H1 (cell line): ENCODE measurements around the gene RNU2-1. TPM values are rescaled to one million over a fixed set of nuclear protein-coding genes. Genes with fewer than 3 reads are reported as not detected.
"Not testable (repeated sequence)": the region's sequence is repeated elsewhere in the genome, so short reads cannot be mapped to it uniquely, and the experiment has no call there.

Experiments used
- CTCF ChIA-PET: fragments of 300-600 bp; sonication (Branson Sonifier 250); formaldehyde crosslinking; loops from one replicate; lab custom pipeline; 2021; ENCODE audit not compliant: partially characterized antibody; lab: Charles Lee
- POLR2A ChIA-PET: fragments of 300-600 bp; sonication (Branson Sonifier 250); formaldehyde crosslinking; loops from one replicate; lab custom pipeline; 2021; ENCODE audit warnings: inconsistent platforms; ENCODE audit not compliant: partially characterized antibody; lab: Charles Lee
- DNase-seq, 2 experiments: peaks; one replicate each; pipeline versions ENCODE4 v3.0.0 to v3.0.0-alpha.2; 2010 to 2022; ENCODE audit warnings: low spot score in 2 of 2, low read depth in 1 of 2, mixed read lengths in 1 of 2
- FAIRE-seq: peaks from 2 replicates; lab custom pipeline; 2011; peaks lifted over from hg19 to GRCh38; lab: Jason Lieb, UNC
- H2AFZ ChIP-seq: 2 replicates; pipeline ENCODE4 v1.8.1; 2012; ENCODE audit warnings: low read length, inconsistent platforms
- H2AK5ac ChIP-seq: 2 replicates; pipeline ENCODE4 v1.6.1; 2013; ENCODE audit warnings: low read depth, low read length
- H2BK120ac ChIP-seq: replicated peaks from 2 replicates; pipeline ENCODE3; 2013; ENCODE audit warnings: low read depth, low read length, inconsistent platforms
- H2BK12ac ChIP-seq: 2 replicates; pipeline ENCODE4 v1.6.1; 2013; ENCODE audit warnings: low read depth, low read length
- H2BK15ac ChIP-seq: 2 replicates; pipeline ENCODE4 v1.6.1; 2013; ENCODE audit warnings: low read length
- H2BK20ac ChIP-seq: 2 replicates; pipeline ENCODE4 v1.6.1; 2013; ENCODE audit warnings: low read length
- H2BK5ac ChIP-seq: 2 replicates; pipeline ENCODE4 v1.6.1; 2013; ENCODE audit warnings: low read depth, low read length
- H3K14ac ChIP-seq: 2 replicates; pipeline ENCODE4 v1.6.1; 2013; ENCODE audit warnings: inconsistent platforms; ENCODE audit not compliant: insufficient read length
- H3K18ac ChIP-seq: 2 replicates; pipeline ENCODE4 v1.6.1; 2013; ENCODE audit warnings: low read length; ENCODE audit errors: extremely low read depth
- H3K23ac ChIP-seq: 2 replicates; pipeline ENCODE4 v1.6.1; 2013; ENCODE audit warnings: inconsistent platforms; ENCODE audit not compliant: insufficient read length
- H3K23me2 ChIP-seq: 2 replicates; pipeline ENCODE4 v1.6.1; 2013; ENCODE audit warnings: low read depth, low read length
- H3K27ac ChIP-seq: 2 replicates; pipeline ENCODE4 v1.6.1; 2011; ENCODE audit warnings: low read depth, low read length, inconsistent platforms
- H3K27me3 ChIP-seq, 4 experiments: replicated peaks in 1 of 4; 1 replicate in 1 of 4; 2 replicates in 3 of 4; pipeline versions ENCODE4 v1.6.1 to v1.8.1; 2011 to 2013; ENCODE audit warnings: low read length in 3 of 4, mild to moderate bottlenecking in 3 of 4, inconsistent platforms in 2 of 4, mixed read lengths in 2 of 4, moderate library complexity in 1 of 4; ENCODE audit not compliant: control insufficient read depth in 3 of 4, insufficient read depth in 3 of 4; ENCODE audit errors: extremely low read depth in 1 of 4
- H3K36me3 ChIP-seq, 4 experiments: 2 replicates each; pipeline versions ENCODE4 v1.6.1 to v1.8.1; 2011 to 2013; ENCODE audit warnings: mild to moderate bottlenecking in 4 of 4, low read length in 3 of 4, moderate library complexity in 2 of 4, control low read depth in 1 of 4, inconsistent platforms in 1 of 4; ENCODE audit not compliant: insufficient read depth in 4 of 4, control insufficient read depth in 2 of 4
- H3K4ac ChIP-seq: replicated peaks from 2 replicates; pipeline ENCODE3; 2013; ENCODE audit warnings: low read length, low read depth, mixed read lengths, inconsistent platforms; ENCODE audit not compliant: insufficient read length
- H3K4me1 ChIP-seq, 4 experiments: replicated peaks in 1 of 4; 1 replicate in 1 of 4; 2 replicates in 3 of 4; pipeline versions ENCODE4 v1.6.1 to v1.8.1; 2011 to 2013; ENCODE audit warnings: low read length in 3 of 4, inconsistent platforms in 2 of 4, mixed read lengths in 1 of 4; ENCODE audit not compliant: insufficient read depth in 4 of 4, control insufficient read depth in 3 of 4
- H3K4me2 ChIP-seq, 2 experiments: 2 replicates each; pipeline versions ENCODE4 v1.6.1 to v1.8.1; 2011 to 2013; ENCODE audit warnings: low read depth in 2 of 2, low read length in 2 of 2, control low read depth in 1 of 2, inconsistent platforms in 1 of 2, mild to moderate bottlenecking in 1 of 2; ENCODE audit not compliant: insufficient read depth in 1 of 2
- H3K4me3 ChIP-seq, 4 experiments: fragments of 200-600, 300-600 bp in 1 of 4; sonication (generic), shearing (Covaris generic), sonication (Bioruptor Twin) in 1 of 4; 2 replicates each; pipeline versions ENCODE4 v1.5.1 to v1.8.1; 2011 to 2016; ENCODE audit warnings: low read length in 4 of 4, low read depth in 3 of 4, control low read depth in 2 of 4, inconsistent platforms in 2 of 4, mild to moderate bottlenecking in 2 of 4, mixed read lengths in 1 of 4, moderate library complexity in 1 of 4; ENCODE audit not compliant: insufficient read depth in 2 of 4; ENCODE audit errors: extremely low read depth in 1 of 4
- H3K56ac ChIP-seq: replicated peaks from 2 replicates; pipeline ENCODE3; 2013; ENCODE audit warnings: low read depth, mild to moderate bottlenecking, mixed read lengths, low read length, inconsistent platforms; ENCODE audit not compliant: insufficient read length
- H3K79me1 ChIP-seq: 2 replicates; pipeline ENCODE4 v1.6.1; 2013; ENCODE audit warnings: low read depth, low read length, control low read depth
- H3K79me2 ChIP-seq, 2 experiments: 2 replicates each; pipeline versions ENCODE4 v1.6.1 to v1.8.1; 2012 to 2013; ENCODE audit warnings: low read length in 2 of 2, mild to moderate bottlenecking in 2 of 2, inconsistent platforms in 1 of 2; ENCODE audit not compliant: insufficient read depth in 2 of 2, control insufficient read depth in 1 of 2
- H3K9ac ChIP-seq, 4 experiments: replicated peaks in 1 of 4; 1 replicate in 1 of 4; 2 replicates in 3 of 4; pipeline versions ENCODE4 v1.6.1 to v1.8.1; 2011 to 2013; ENCODE audit warnings: low read depth in 3 of 4, low read length in 3 of 4, control low read depth in 2 of 4, mild to moderate bottlenecking in 2 of 4, moderate library complexity in 2 of 4, inconsistent platforms in 1 of 4; ENCODE audit errors: extremely low read depth in 1 of 4
- H3K9me3 ChIP-seq, 2 experiments: 2 replicates each; pipeline versions ENCODE4 v1.6.1 to v1.8.1; 2012 to 2013; ENCODE audit warnings: mild to moderate bottlenecking in 2 of 2, moderate library complexity in 2 of 2, control low read depth in 1 of 2, inconsistent platforms in 1 of 2, low read depth in 1 of 2, low read length in 1 of 2, mixed read lengths in 1 of 2; ENCODE audit not compliant: insufficient read depth in 2 of 2
- H4K20me1 ChIP-seq, 2 experiments: replicated peaks in 1 of 2; 2 replicates each; pipeline versions ENCODE3 to v1.8.1; 2011 to 2013; ENCODE audit warnings: inconsistent platforms in 2 of 2, low read length in 2 of 2, mild to moderate bottlenecking in 1 of 2; ENCODE audit not compliant: insufficient read depth in 2 of 2, control insufficient read depth in 1 of 2
- H4K5ac ChIP-seq: 2 replicates; pipeline ENCODE4 v1.6.1; 2013; ENCODE audit warnings: low read length, low read depth, mixed read lengths, inconsistent platforms; ENCODE audit not compliant: insufficient read length
- H4K8ac ChIP-seq: 2 replicates; pipeline ENCODE4 v1.8.0; 2013; ENCODE audit warnings: mild to moderate bottlenecking, moderate library complexity, low read length, inconsistent platforms; ENCODE audit not compliant: insufficient read depth; ENCODE audit errors: extremely low read depth
- H4K91ac ChIP-seq: replicated peaks from 2 replicates; pipeline ENCODE3; 2013; ENCODE audit warnings: low read length, mixed read lengths, inconsistent platforms; ENCODE audit not compliant: insufficient read length
- WGBS, 2 experiments: shearing (Covaris generic) in 1 of 2; methylation state at CpG; one replicate each; pipeline versions ENCODE4 v1.1.6 to v1.1.7; 2013 to 2015; ENCODE audit warnings: low lambda C conversion rate in 2 of 2, mixed read lengths in 2 of 2, inconsistent platforms in 1 of 2, low coverage in 1 of 2, missing lambda C conversion rate in 1 of 2; ENCODE audit not compliant: insufficient replicate concordance in 2 of 2, insufficient coverage in 1 of 2, insufficient read length in 1 of 2; ENCODE audit errors: extremely low coverage in 1 of 2, missing lambda C conversion rate in 1 of 2; 5-methylcytosine and 5-hydroxymethylcytosine counted together
- polyA plus RNA-seq, 7 experiments: library from polyadenylated mRNA; depleted of rRNA in 3 of 7; stranded (reverse) in 5 of 7; unstranded in 2 of 7; fragments of >200 nt in 5 of 7; fragments of 200-250 nt in 2 of 7; gene quantifications; 1 replicate in 5 of 7; 2 replicates in 1 of 7; 4 replicates in 1 of 7; pipeline versions ENCODE4 v1.2.1 to v1.2.3, GENCODE V29; 2011 to 2013; ENCODE audit warnings: missing spikeins in 2 of 7, mixed read lengths in 2 of 7
- total RNA-seq: library from RNA; stranded (reverse); fragmentation: NEBNext Ultra II Directional; extraction: Animal tissue kit (Norgen Biotek cat#: 25700); gene quantifications from 2 replicates; pipeline ENCODE4 v1.2.1, GENCODE V29; 2021

Gene RNU2-1
- total and polyA plus RNA-seq, 2 of the 8 experiments (the other 6 are each of a cell fraction or from before 2014, with no cell fraction given): 2,508 TPM; not detected in 1

GRCh38 chr17:43203013-43203412 lies 30.8 kb downstream of the RNU2-1 start:
- POLR2A ChIA-PET: interaction anchor here (0.7 to 1.9 kb wide), 4 partner anchors 9 to 113 kb away, joined by 3 to 8 read pairs (median 4); partner anchors contain the start of gene TMEM106A
- WGBS, 2 experiments: 100% methylated on average over 3 of the region's 3 CpGs; no CpG with 5 or more reads in 1 of the 2 experiments
- not testable (repeated sequence) for FAIRE-seq

More at GRCh38 chr17:43203013-43203412, 30.8 kb downstream of the RNU2-1 start:
- not testable (repeated sequence) for H3K4me2 ChIP-seq, H3K4ac ChIP-seq, H2AFZ ChIP-seq, H3K18ac ChIP-seq, H2BK20ac ChIP-seq, H3K23me2 ChIP-seq, DNase-seq, H2BK12ac ChIP-seq, H3K56ac ChIP-seq, H3K4me3 ChIP-seq, H3K14ac ChIP-seq, H3K27ac ChIP-seq, H3K9ac ChIP-seq, H3K79me2 ChIP-seq, H4K20me1 ChIP-seq, H3K23ac ChIP-seq, H3K4me1 ChIP-seq, H4K8ac ChIP-seq, H2BK5ac ChIP-seq, H2BK15ac ChIP-seq, H3K79me1 ChIP-seq, H3K9me3 ChIP-seq, H2AK5ac ChIP-seq, H4K91ac ChIP-seq, H4K5ac ChIP-seq, H3K27me3 ChIP-seq, H2BK120ac ChIP-seq
- H3K36me3 ChIP-seq: peaks cover 6 to 34% (median 17%) of the 10 kb centered on the region in 4 experiments; a peak in 5 of 8 replicates
- CTCF ChIA-PET: interaction anchor here (0.6 to 1.4 kb wide), 2 partner anchors 13 to 369 kb away, joined by 4 read pairs; no protein-coding TSS in a partner anchor
